CD4-positive, alpha-beta memory T cell (primary cell): Measurements from ENCODE around the gene TBX4. TPM values are rescaled to one million over a fixed set of nuclear protein-coding genes. Genes with fewer than 3 reads are reported as not detected.
"Not testable (repeated sequence)": the region's sequence is repeated elsewhere in the genome, so short reads cannot be mapped to it uniquely, and the experiment has no call there.

Experiments used
- CTCF ChIA-PET: fragments of 350-600 bp; sonication (Branson Sonifier 250); formaldehyde crosslinking; loops from one replicate; lab custom pipeline; 2021; ENCODE audit warnings: inconsistent platforms; ENCODE audit not compliant: partially characterized antibody; lab: Charles Lee
- POLR2A ChIA-PET: fragments of 350-600 bp; sonication (Branson Sonifier 250); formaldehyde crosslinking; loops from one replicate; lab custom pipeline; 2021; ENCODE audit not compliant: partially characterized antibody; lab: Charles Lee
- DNase-seq, 5 donors: peaks; one replicate each; pipeline versions ENCODE4 v3.0.0 to v3.0.0-alpha.2; 2020 to 2022; ENCODE audit warnings: mixed read lengths in 1 of 5
- H3K27ac ChIP-seq: one replicate; pipeline ENCODE4 v1.7.0; 2013; ENCODE audit warnings: low read depth, low read length
- H3K27me3 ChIP-seq: 2 replicates; pipeline ENCODE4 v1.7.0; 2013; ENCODE audit warnings: mild to moderate bottlenecking, low read length, moderate library complexity; ENCODE audit not compliant: insufficient read depth
- H3K36me3 ChIP-seq: 2 replicates; pipeline ENCODE4 v1.7.0; 2013; ENCODE audit warnings: mild to moderate bottlenecking, low read length, moderate library complexity; ENCODE audit not compliant: insufficient read depth
- H3K4me1 ChIP-seq: 2 replicates; pipeline ENCODE4 v1.7.0; 2013; ENCODE audit warnings: mild to moderate bottlenecking, low read length, moderate library complexity; ENCODE audit not compliant: insufficient read depth
- H3K4me3 ChIP-seq, 2 donors: one replicate each; pipeline ENCODE4 v1.7.0; 2013; ENCODE audit warnings: low read length in 2 of 2, mild to moderate bottlenecking in 1 of 2
- H3K9me3 ChIP-seq, 2 donors: one replicate each; pipeline ENCODE4 v1.7.0; 2013; ENCODE audit warnings: low read length in 2 of 2, control low read depth in 1 of 2; ENCODE audit not compliant: control insufficient read depth in 1 of 2
- H3K27ac Mint-ChIP-seq, 7 donors: one replicate each; pipeline ENCODE4 v1.8.0; 2020 to 2021; ENCODE audit warnings: mixed read lengths in 7 of 7, mild to moderate bottlenecking in 6 of 7, inconsistent platforms in 3 of 7, moderate library complexity in 3 of 7
- H3K27me3 Mint-ChIP-seq, 2 donors: one replicate each; pipeline ENCODE4 v1.8.0; 2020 to 2021; ENCODE audit warnings: mixed read lengths in 2 of 2
- H3K36me3 Mint-ChIP-seq, 2 donors: one replicate each; pipeline ENCODE4 v1.8.0; 2020 to 2021; ENCODE audit warnings: mixed read lengths in 2 of 2, inconsistent platforms in 1 of 2, mild to moderate bottlenecking in 1 of 2
- H3K4me1 Mint-ChIP-seq, 4 donors: one replicate each; pipeline ENCODE4 v1.8.0; 2020 to 2021; ENCODE audit warnings: mixed read lengths in 4 of 4, mild to moderate bottlenecking in 1 of 4
- H3K4me3 Mint-ChIP-seq, 8 donors: one replicate each; pipeline ENCODE4 v1.8.0; 2020 to 2021; ENCODE audit warnings: mixed read lengths in 8 of 8, mild to moderate bottlenecking in 7 of 8, moderate library complexity in 6 of 8, inconsistent platforms in 3 of 8
- H3K9me3 Mint-ChIP-seq, 8 donors: one replicate each; pipeline ENCODE4 v1.8.0; 2020 to 2021; ENCODE audit warnings: mixed read lengths in 8 of 8, mild to moderate bottlenecking in 5 of 8, inconsistent platforms in 3 of 8, moderate library complexity in 1 of 8
- intact Hi-C: fragments of 100-400 bp; cut with micrococcal nuclease; formaldehyde crosslinking; loops from one replicate; pipeline ENCODE4 v1.15.1; 2023
- polyA plus RNA-seq, 2 donors: library from polyadenylated mRNA; unstranded; fragments of 300-500 nt; fragmentation: Illumina TruSeq; gene quantifications; one replicate each; pipeline ENCODE4 v1.2.3, GENCODE V29; 2021
- total RNA-seq, 2 experiments: library from RNA; stranded (reverse); gene quantifications; one replicate each; pipeline ENCODE4 v1.2.3, GENCODE V29; 2021

TBX4 gene
- total and polyA plus RNA-seq, 4 experiments from 2014 or later = not detected

DNA sequence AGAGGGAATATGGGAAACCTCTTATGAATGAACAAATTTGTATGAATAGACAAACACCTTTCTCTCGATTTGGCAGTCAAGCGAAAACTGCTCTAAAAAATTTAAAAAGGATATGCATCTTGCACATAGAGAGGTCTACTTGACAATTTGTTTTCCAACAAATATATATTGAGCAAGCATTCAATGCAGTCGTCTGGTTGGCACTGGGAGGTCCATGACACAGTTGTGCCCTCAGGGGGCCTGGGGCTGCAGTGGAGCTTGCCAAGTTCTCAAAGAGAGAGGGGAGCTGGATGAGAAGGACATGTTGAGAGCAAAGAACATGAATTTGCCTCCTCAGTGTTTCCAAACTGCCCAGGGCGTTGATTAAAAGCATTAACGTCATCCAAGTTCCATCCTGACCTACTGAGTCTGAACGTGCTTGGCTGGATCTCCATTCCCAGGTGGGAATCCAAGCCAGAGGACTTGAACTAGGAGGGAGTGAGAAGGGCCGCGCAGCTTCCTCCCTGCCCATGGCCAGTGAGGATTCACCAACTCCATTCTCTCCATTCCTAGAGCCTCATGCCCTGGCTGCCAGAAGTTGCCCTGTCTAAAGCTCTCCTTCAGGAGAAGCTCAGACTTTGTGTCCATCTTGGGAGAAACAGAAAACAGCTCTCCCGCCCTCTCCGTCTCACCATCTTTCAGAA, 28.1 kb upstream of the TBX4 start:
- ChIA-PET CTCF (no interaction called here), POLR2A (no interaction called here)
- no peaks in the 10 kb centered on the region for H3K4me1 ChIP-seq
- Mint-ChIP-seq H3K9me3 (peaks cover 0 to 3% (median under 1%) of the 10 kb centered on the region in 8 donors), H3K4me3 (no peak overlapping the region), H3K27ac (no peak overlapping the region), H3K36me3 (no peaks in the 10 kb centered on the region), H3K4me1 (no peaks in the 10 kb centered on the region), H3K27me3 (peaks cover 25 to 44% of the 10 kb centered on the region in 2 donors)
- peaks cover 4% of the 10 kb centered on the region for H3K27me3 ChIP-seq
- H3K4me3 ChIP-seq = no peak overlapping the region
- no peak for DNase-seq
- no peak overlapping the region for H3K27ac ChIP-seq
- no peaks in the 10 kb centered on the region for H3K9me3 ChIP-seq
- H3K36me3 ChIP-seq = no peaks in the 10 kb centered on the region
- intact Hi-C loops = no loop called here

- Histone ChIP-seq H3K27ac (no peak overlapping the region), H3K9me3 (no peaks in the 10 kb centered on the region), H3K27me3 (peaks cover 4% of the 10 kb centered on the region), H3K4me1 (no peaks in the 10 kb centered on the region), H3K36me3 (no peaks in the 10 kb centered on the region), H3K4me3 (no peak overlapping the region)
- Mint-ChIP-seq H3K4me3 (no peak overlapping the region), H3K27me3 (peaks cover 22 to 36% of the 10 kb centered on the region in 2 donors), H3K36me3 (no peaks in the 10 kb centered on the region), H3K9me3 (peaks cover 0 to 3% (median under 1%) of the 10 kb centered on the region in 8 donors), H3K27ac (no peak overlapping the region), H3K4me1 (no peaks in the 10 kb centered on the region)
- POLR2A ChIA-PET = no interaction called here
- CTCF ChIA-PET = interaction anchor here (2.3 to 3.3 kb wide), 2 partner anchors 8 to 14 kb away, joined by 10 to 13 read pairs; no protein-coding TSS in a partner anchor
- DNase-seq = no peak
- intact Hi-C loops = no loop called here
Measured at GRCh38 chr17:61425682-61426481, 26.3 kb upstream of the TBX4 start.

DNA sequence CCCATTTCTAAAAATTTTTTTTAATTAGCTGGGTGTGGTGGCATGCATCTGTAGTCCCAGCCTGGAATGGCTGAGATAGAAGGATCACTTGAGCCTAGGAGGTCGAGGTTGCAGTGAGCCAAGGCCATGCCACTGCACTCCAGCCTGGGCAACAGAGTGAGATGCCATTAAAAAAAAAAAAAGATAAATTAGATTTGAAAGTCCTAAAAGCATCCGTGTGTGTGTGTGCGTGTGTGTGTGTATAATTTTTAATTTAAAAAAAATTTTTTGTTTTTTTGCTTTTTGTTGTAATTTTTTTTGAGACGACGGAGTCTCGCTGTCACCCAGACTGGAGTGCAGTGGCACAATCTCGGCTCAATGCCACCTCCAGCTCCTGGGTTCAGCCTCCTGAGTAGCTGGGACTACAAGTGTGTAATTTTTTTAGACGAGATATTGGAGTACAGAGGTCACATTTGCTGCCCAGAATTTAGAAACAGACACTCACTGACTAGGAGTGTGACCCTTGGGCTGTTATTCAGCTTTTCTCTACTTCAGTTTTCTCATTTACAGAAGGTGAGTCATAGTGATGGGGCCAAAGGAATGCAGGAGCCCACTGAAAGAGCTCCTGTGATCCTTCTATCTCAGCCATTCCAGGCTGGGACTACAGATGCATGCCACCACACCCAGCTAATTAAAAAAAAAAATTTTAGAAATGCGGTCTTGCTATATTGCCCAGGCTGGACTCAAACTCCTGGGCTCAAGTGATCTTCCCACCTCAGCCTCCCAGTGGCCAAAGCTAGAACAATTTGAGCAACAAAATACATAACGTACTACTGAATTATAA, 25.5 kb upstream of the TBX4 start:
- H3K36me3 ChIP-seq = no peaks in the 10 kb centered on the region
- H3K27ac Mint-ChIP-seq = no peak overlapping the region
- no peaks in the 10 kb centered on the region for H3K4me1 Mint-ChIP-seq
- ChIA-PET POLR2A (no interaction called here), CTCF (interaction anchor here (0.7 to 3.3 kb wide), 3 partner anchors 9 to 23 kb away, joined by 4 to 13 read pairs (median 10); no protein-coding TSS in a partner anchor)
- DNase-seq = no peak
- H3K27ac ChIP-seq = no peak overlapping the region
- H3K27me3 Mint-ChIP-seq = peaks cover 20 to 34% of the 10 kb centered on the region in 2 donors
- no peak overlapping the region for H3K4me3 Mint-ChIP-seq
- H3K27me3 ChIP-seq = peaks cover 4% of the 10 kb centered on the region
- intact Hi-C loops = no loop called here
- no peaks in the 10 kb centered on the region for H3K9me3 ChIP-seq
- H3K36me3 Mint-ChIP-seq = no peaks in the 10 kb centered on the region
- H3K4me3 ChIP-seq = no peak overlapping the region
- H3K4me1 ChIP-seq = no peaks in the 10 kb centered on the region
- peaks cover 0 to 3% (median under 1%) of the 10 kb centered on the region in 8 donors for H3K9me3 Mint-ChIP-seq

DNA sequence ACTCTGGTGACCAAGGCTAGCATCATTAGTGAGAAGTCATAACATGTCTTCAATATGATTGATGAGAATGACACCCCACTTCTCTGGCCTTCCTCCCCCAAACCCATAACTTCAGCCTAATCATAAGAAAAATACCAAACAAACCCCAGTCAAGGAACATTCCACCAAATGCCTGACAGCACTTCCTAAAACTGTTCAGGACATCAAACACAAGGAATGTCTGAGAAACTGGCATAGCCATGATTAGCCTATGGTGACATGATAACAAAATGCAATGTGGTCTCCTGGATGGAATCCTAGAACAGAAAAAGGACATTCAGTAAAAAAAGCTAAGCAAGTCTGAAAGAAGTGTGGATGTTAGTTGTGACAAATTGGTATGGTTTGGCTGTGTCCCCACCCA, 24.7 kb upstream of the TBX4 start:
- POLR2A ChIA-PET = no interaction called here
- Histone ChIP-seq H3K36me3 (no peaks in the 10 kb centered on the region), H3K27ac (no peak overlapping the region), H3K4me1 (no peaks in the 10 kb centered on the region), H3K27me3 (peaks cover 4% of the 10 kb centered on the region), H3K9me3 (no peaks in the 10 kb centered on the region), H3K4me3 (no peak overlapping the region)
- Mint-ChIP-seq H3K27me3 (peaks cover 13 to 32% of the 10 kb centered on the region in 2 donors), H3K4me1 (no peaks in the 10 kb centered on the region), H3K36me3 (no peaks in the 10 kb centered on the region), H3K27ac (no peak overlapping the region), H3K9me3 (peaks cover 0 to 3% (median under 1%) of the 10 kb centered on the region in 8 donors), H3K4me3 (no peak overlapping the region)
- no peak for DNase-seq
- intact Hi-C loops = no loop called here
- CTCF ChIA-PET = interaction anchor here (2.3 to 3.3 kb wide), 2 partner anchors 10 to 16 kb away, joined by 10 to 13 read pairs; no protein-coding TSS in a partner anchor

- DNase-seq = no peak
- POLR2A ChIA-PET = no interaction called here
- H3K27ac ChIP-seq = no peak overlapping the region
- intact Hi-C loops = no loop called here
- Mint-ChIP-seq H3K36me3 (no peaks in the 10 kb centered on the region), H3K4me3 (no peak overlapping the region), H3K4me1 (no peaks in the 10 kb centered on the region), H3K27me3 (peaks cover 16 to 28% of the 10 kb centered on the region in 2 donors), H3K27ac (no peak overlapping the region), H3K9me3 (peaks cover 0 to 3% (median 2%) of the 10 kb centered on the region in 8 donors)
- CTCF ChIA-PET = no interaction called here
- peaks cover 1% of the 10 kb centered on the region for H3K27me3 ChIP-seq
- H3K36me3 ChIP-seq = no peaks in the 10 kb centered on the region
- no peaks in the 10 kb centered on the region for H3K9me3 ChIP-seq
- no peak overlapping the region for H3K4me3 ChIP-seq
- no peaks in the 10 kb centered on the region for H3K4me1 ChIP-seq
Measured at GRCh38 chr17:61429274-61429673, 22.9 kb upstream of the TBX4 start.

DNA sequence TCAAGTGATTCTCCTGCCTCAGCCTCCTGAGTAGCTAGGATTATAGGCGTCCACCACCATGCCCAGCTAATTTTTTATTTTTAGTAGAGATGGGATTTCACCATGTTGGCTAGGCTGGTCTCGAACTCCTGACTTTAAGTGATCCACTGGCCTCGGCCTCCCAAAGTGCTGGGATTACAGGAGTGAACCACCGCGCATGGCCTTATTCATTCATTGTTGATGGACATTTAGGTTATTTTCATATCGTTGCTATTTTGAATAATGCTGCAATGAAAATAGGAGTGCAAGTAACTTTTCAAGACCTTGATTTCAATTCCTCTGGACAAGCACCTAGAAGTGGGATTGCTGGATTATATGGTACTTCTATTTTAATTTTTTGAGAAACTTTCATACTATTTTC, 22.4 kb upstream of the TBX4 start:
- H3K27me3 ChIP-seq, H3K9me3 Mint-ChIP-seq, H3K4me1 ChIP-seq, H3K9me3 ChIP-seq, intact Hi-C loops, H3K4me3 Mint-ChIP-seq, H3K27ac Mint-ChIP-seq, H3K4me3 ChIP-seq, POLR2A ChIA-PET, H3K36me3 ChIP-seq, H3K27ac ChIP-seq, DNase-seq, H3K36me3 Mint-ChIP-seq, CTCF ChIA-PET, H3K4me1 Mint-ChIP-seq: not testable (repeated sequence)
- H3K27me3 Mint-ChIP-seq = peaks cover 17 to 25% of the 10 kb centered on the region in 2 donors
